Trophoblast cell (in vitro differentiated cells and primary cell): ENCODE results near the gene CLIC4.
A peak's percentile ranks its signal among the peaks of the same experiment; 100 is the strongest.

Experiments
- DNase-seq, 2 donors: peaks; one replicate each; pipeline ENCODE4 v3.0.0-alpha.2; 2016
- H2AFZ ChIP-seq: 2 replicates; pipeline ENCODE4 v1.6.1; 2013; ENCODE audit warnings: low read length, moderate library complexity, mild to moderate bottlenecking; ENCODE audit not compliant: insufficient read depth, poor library complexity
- H2AK5ac ChIP-seq: 2 replicates; pipeline ENCODE4 v1.6.1; 2013; ENCODE audit warnings: mild to moderate bottlenecking, low read length
- H2BK120ac ChIP-seq: 2 replicates; pipeline ENCODE4 v1.6.1; 2013; ENCODE audit warnings: low read length, mild to moderate bottlenecking, moderate library complexity; ENCODE audit not compliant: insufficient read depth, poor library complexity
- H2BK12ac ChIP-seq: 2 replicates; pipeline ENCODE4 v1.6.1; 2013; ENCODE audit warnings: mild to moderate bottlenecking, low read length, moderate library complexity
- H2BK5ac ChIP-seq: 2 replicates; pipeline ENCODE4 v1.6.1; 2013; ENCODE audit warnings: low read length, low read depth, moderate library complexity, mild to moderate bottlenecking; ENCODE audit not compliant: poor library complexity
- H3K14ac ChIP-seq: 2 replicates; pipeline ENCODE4 v1.6.1; 2013; ENCODE audit warnings: mild to moderate bottlenecking, low read length
- H3K18ac ChIP-seq: 2 replicates; pipeline ENCODE4 v1.6.1; 2013; ENCODE audit warnings: mild to moderate bottlenecking, low read length
- H3K23ac ChIP-seq: 2 replicates; pipeline ENCODE4 v1.6.1; 2013; ENCODE audit warnings: low read length
- H3K27ac ChIP-seq: 2 replicates; pipeline ENCODE4 v1.5.1; 2013; ENCODE audit warnings: low read depth, mild to moderate bottlenecking, inconsistent platforms, low read length, moderate library complexity
- H3K27me3 ChIP-seq: 2 replicates; pipeline ENCODE4 v1.6.1; 2013; ENCODE audit warnings: inconsistent platforms, mild to moderate bottlenecking, low read length, moderate library complexity; ENCODE audit not compliant: insufficient read depth
- H3K36me3 ChIP-seq, 2 experiments: 1 replicate in 1 of 2; 2 replicates in 1 of 2; pipeline ENCODE4 v1.6.1; 2013; ENCODE audit warnings: low read length in 2 of 2, mild to moderate bottlenecking in 2 of 2, moderate library complexity in 1 of 2; ENCODE audit not compliant: insufficient read depth in 2 of 2, control insufficient read depth in 1 of 2
- H3K4ac ChIP-seq: 2 replicates; pipeline ENCODE4 v1.6.1; 2013; ENCODE audit warnings: low read depth, mild to moderate bottlenecking, low read length, moderate library complexity
- H3K4me1 ChIP-seq, 2 experiments: 1 replicate in 1 of 2; 2 replicates in 1 of 2; pipeline ENCODE4 v1.6.1; 2013; ENCODE audit warnings: low read length in 2 of 2, mild to moderate bottlenecking in 2 of 2, moderate library complexity in 1 of 2; ENCODE audit not compliant: insufficient read depth in 2 of 2, control insufficient read depth in 1 of 2
- H3K4me2 ChIP-seq: 2 replicates; pipeline ENCODE4 v1.6.1; 2013; ENCODE audit warnings: inconsistent platforms, mild to moderate bottlenecking, low read length, moderate library complexity
- H3K4me3 ChIP-seq: 2 replicates; pipeline ENCODE4 v1.5.1; 2013; ENCODE audit warnings: mild to moderate bottlenecking, low read depth, low read length, inconsistent platforms
- H3K79me1 ChIP-seq: one replicate; pipeline ENCODE4 v1.6.1; 2013; ENCODE audit warnings: low read length
- H3K79me2 ChIP-seq: 2 replicates; pipeline ENCODE4 v1.6.1; 2013; ENCODE audit warnings: low read length, mild to moderate bottlenecking; ENCODE audit not compliant: control insufficient read depth, insufficient read depth, poor library complexity
- H3K9ac ChIP-seq: 2 replicates; pipeline ENCODE4 v1.6.1; 2013; ENCODE audit warnings: mild to moderate bottlenecking, low read length
- H3K9me3 ChIP-seq: 2 replicates; pipeline ENCODE4 v1.6.1; 2013; ENCODE audit warnings: low read depth, mild to moderate bottlenecking, control low read depth, inconsistent platforms, low read length; ENCODE audit not compliant: insufficient read depth
- H4K12ac ChIP-seq: 2 replicates; pipeline ENCODE4 v1.6.1; 2013; ENCODE audit warnings: low read depth, mild to moderate bottlenecking, low read length, moderate library complexity
- H4K8ac ChIP-seq: 2 replicates; pipeline ENCODE4 v1.6.1; 2013; ENCODE audit warnings: low read depth, mild to moderate bottlenecking, low read length, moderate library complexity
- H4K91ac ChIP-seq: one replicate; pipeline ENCODE4 v1.6.1; 2013; ENCODE audit warnings: low read depth, mild to moderate bottlenecking, low read length, moderate library complexity
- WGBS: extraction: QIAGEN DNeasy Blood & Tissue Kit; methylation state at CpG from one replicate; pipeline ENCODE4 v1.1.7; 2013; ENCODE audit warnings: missing lambda C conversion rate; ENCODE audit not compliant: insufficient read length, insufficient coverage; ENCODE audit errors: extremely low coverage; 5-methylcytosine and 5-hydroxymethylcytosine counted together

CLIC4 gene

GRCh38 chr1:24878045-24878444 is 132.8 kb downstream of the CLIC4 start:
- no peak overlapping the region for H3K18ac ChIP-seq
- no peak overlapping the region for H3K27ac ChIP-seq
- H4K8ac ChIP-seq, result no peak overlapping the region
- H3K4me1 ChIP-seq, result peaks cover 0 to 7% of the 10 kb centered on the region in 2 experiments
- DNase-seq, result no peak
- H3K4me2 ChIP-seq, result no peak overlapping the region
- no peak overlapping the region for H3K4me3 ChIP-seq
- H2BK12ac ChIP-seq, result no peak overlapping the region
- no peak overlapping the region for H4K12ac ChIP-seq
- no peak overlapping the region for H2BK120ac ChIP-seq
- H3K79me1 ChIP-seq, result no peaks in the 10 kb centered on the region
- H3K9ac ChIP-seq, result no peak overlapping the region
- no peaks in the 10 kb centered on the region for H3K79me2 ChIP-seq
- H2AK5ac ChIP-seq, result no peak overlapping the region
- no peaks in the 10 kb centered on the region for H3K27me3 ChIP-seq
- no peak overlapping the region for H4K91ac ChIP-seq
- WGBS, result no CpG with 5 or more reads among the region's 6 CpGs
- no peak overlapping the region for H3K23ac ChIP-seq
- H3K9me3 ChIP-seq, result no peaks in the 10 kb centered on the region
- H2BK5ac ChIP-seq, result no peak overlapping the region
- H3K36me3 ChIP-seq, result no peaks in the 10 kb centered on the region
- no peak overlapping the region for H3K14ac ChIP-seq
- H3K4ac ChIP-seq, result no peak overlapping the region
- no peak overlapping the region for H2AFZ ChIP-seq

GRCh38 chr1:24878775-24879742 is 133.8 kb downstream of the CLIC4 start:
- Histone ChIP-seq H3K23ac (no peak overlapping the region), H2BK5ac (no peak overlapping the region), H2BK12ac (no peak overlapping the region), H4K8ac (no peak overlapping the region), H2AK5ac (no peak overlapping the region), H3K27ac (no peak overlapping the region), H3K36me3 (no peaks in the 10 kb centered on the region), H3K14ac (no peak overlapping the region), H3K18ac (no peak overlapping the region), H3K4ac (no peak overlapping the region), H3K79me2 (no peaks in the 10 kb centered on the region), H4K12ac (no peak overlapping the region), H3K27me3 (no peaks in the 10 kb centered on the region), H3K9ac (no peak overlapping the region), H3K4me1 (peaks cover 0 to 7% of the 10 kb centered on the region in 2 experiments), H3K4me3 (no peak overlapping the region), H3K9me3 (no peaks in the 10 kb centered on the region), H3K79me1 (no peaks in the 10 kb centered on the region), H2AFZ (no peak overlapping the region), H4K91ac (no peak overlapping the region), H3K4me2 (no peak overlapping the region), H2BK120ac (no peak overlapping the region)
- peak in 1 of 2 donors; percentile 52 for DNase-seq
- WGBS, result no CpG with 5 or more reads among the region's 7 CpGs

- H2BK12ac ChIP-seq, result no peak overlapping the region
- H3K36me3 ChIP-seq, result no peaks in the 10 kb centered on the region
- H3K18ac ChIP-seq, result no peak overlapping the region
- no peak overlapping the region for H2BK5ac ChIP-seq
- H3K4ac ChIP-seq, result no peak overlapping the region
- H2AK5ac ChIP-seq, result no peak overlapping the region
- H3K9ac ChIP-seq, result no peak overlapping the region
- H3K27me3 ChIP-seq, result no peaks in the 10 kb centered on the region
- H3K4me2 ChIP-seq, result no peak overlapping the region
- no peak overlapping the region for H2BK120ac ChIP-seq
- H3K27ac ChIP-seq, result no peak overlapping the region
- DNase-seq, result no peak
- WGBS, result no CpG with 5 or more reads among the region's 1 CpG
- no peak overlapping the region for H3K4me3 ChIP-seq
- H4K91ac ChIP-seq, result no peak overlapping the region
- no peaks in the 10 kb centered on the region for H3K79me2 ChIP-seq
- no peaks in the 10 kb centered on the region for H3K79me1 ChIP-seq
- no peak overlapping the region for H4K8ac ChIP-seq
- H2AFZ ChIP-seq, result no peak overlapping the region
- no peaks in the 10 kb centered on the region for H3K9me3 ChIP-seq
- no peak overlapping the region for H3K23ac ChIP-seq
- H3K14ac ChIP-seq, result no peak overlapping the region
- no peak overlapping the region for H4K12ac ChIP-seq
- H3K4me1 ChIP-seq, result peaks cover 0 to 7% of the 10 kb centered on the region in 2 experiments
These were observed 135.8 kb downstream of the CLIC4 start for GRCh38 chr1:24881034-24881433.

GRCh38 chr1:24884751-24885150 is 139.5 kb downstream of the CLIC4 start:
- Histone ChIP-seq H2AK5ac (no peak overlapping the region), H3K27me3 (no peaks in the 10 kb centered on the region), H3K9ac (no peak overlapping the region), H3K27ac (no peak overlapping the region), H2BK120ac (no peak overlapping the region), H2BK5ac (no peak overlapping the region), H2AFZ (no peak overlapping the region), H3K4ac (no peak overlapping the region), H3K4me2 (no peak overlapping the region), H3K36me3 (no peaks in the 10 kb centered on the region), H3K4me1 (no peaks in the 10 kb centered on the region), H4K12ac (no peak overlapping the region), H3K4me3 (no peak overlapping the region), H4K8ac (no peak overlapping the region), H3K9me3 (peaks cover 3% of the 10 kb centered on the region), H4K91ac (no peak overlapping the region), H3K79me2 (no peaks in the 10 kb centered on the region), H3K14ac (no peak overlapping the region), H3K18ac (no peak overlapping the region), H3K79me1 (no peaks in the 10 kb centered on the region), H2BK12ac (no peak overlapping the region), H3K23ac (no peak overlapping the region)
- no peak for DNase-seq
